Transverse colon (tissue), 4 donors: ENCODE results near the gene MAPK1.

Experiments
- CTCF ChIP-seq, 5 experiments: fragments of 200-600 bp in 3 of 5; fragments of 450-650 bp in 2 of 5; sonication (generic) in 3 of 5; IDR thresholded peaks; 1 replicate in 2 of 5; 2 replicates in 3 of 5; pipeline ENCODE4 v1.5.1; 2016 to 2017; ENCODE audit warnings: antibody characterized with exemption in 5 of 5, inconsistent platforms in 3 of 5, mild to moderate bottlenecking in 2 of 5, moderate library complexity in 1 of 5
- EP300 ChIP-seq: sonication (generic); formaldehyde crosslinking; IDR thresholded peaks from one replicate; pipeline ENCODE4 v1.6.1; 2017; ENCODE audit warnings: antibody characterized with exemption, low read depth
- POLR2A ChIP-seq: fragments of 450-650 bp; IDR thresholded peaks from one replicate; pipeline ENCODE4 v1.6.1; 2016; ENCODE audit warnings: antibody characterized with exemption, mild to moderate bottlenecking, moderate library complexity
- POLR2AphosphoS5 ChIP-seq, 3 donors: sonication (generic); formaldehyde crosslinking; IDR thresholded peaks; one replicate each; pipeline ENCODE4 v1.6.1; 2016; ENCODE audit warnings: antibody characterized with exemption in 3 of 3

DNA sequence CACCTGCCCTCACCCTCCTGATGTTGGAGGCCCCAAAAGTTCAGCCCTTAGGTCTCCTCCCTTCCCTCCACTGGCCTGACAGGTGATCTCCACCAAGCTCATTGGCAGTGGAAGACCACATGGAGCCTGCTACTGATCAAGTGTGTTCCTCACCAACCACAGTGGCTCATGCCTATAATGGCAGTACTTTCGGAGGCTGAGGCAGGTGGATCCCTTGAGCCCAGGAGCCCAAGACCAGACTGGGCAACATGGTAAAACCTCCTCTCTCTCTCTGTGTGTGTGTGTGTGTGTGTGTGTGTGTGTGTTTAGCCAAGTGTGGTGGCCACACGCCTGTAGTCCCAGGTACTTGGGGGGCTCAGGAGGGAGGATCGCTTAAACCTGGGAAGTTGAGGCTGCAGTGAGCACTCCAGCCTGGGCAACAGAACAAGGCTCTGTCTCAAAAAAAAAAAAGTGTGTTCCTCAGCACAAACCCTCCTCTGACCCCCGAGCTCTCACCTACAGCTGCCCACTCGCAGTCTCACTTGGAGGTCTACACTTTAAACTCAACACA lies 127.5 kb downstream of the MAPK1 start:
- TF ChIP-seq CTCF (IDR thresholded peaks at IDR 0.05): no peak
- no peak for TF ChIP-seq POLR2AphosphoS5 (IDR thresholded peaks at IDR 0.05)
- no peak for TF ChIP-seq POLR2A
- TF ChIP-seq EP300: no peak
